ENCODE data around the gene STX3.
"Not testable (repeated sequence)": the region's sequence is repeated elsewhere in the genome, so short reads cannot be mapped to it uniquely, and the experiment has no call there.

The STX3 gene

GRCh38 chr11:59839615-59840014 is 84.4 kb downstream of the STX3 start:
- DNase-seq (ENCODE audit: low spot score), result no peak
- no peak for FAIRE-seq

DNA sequence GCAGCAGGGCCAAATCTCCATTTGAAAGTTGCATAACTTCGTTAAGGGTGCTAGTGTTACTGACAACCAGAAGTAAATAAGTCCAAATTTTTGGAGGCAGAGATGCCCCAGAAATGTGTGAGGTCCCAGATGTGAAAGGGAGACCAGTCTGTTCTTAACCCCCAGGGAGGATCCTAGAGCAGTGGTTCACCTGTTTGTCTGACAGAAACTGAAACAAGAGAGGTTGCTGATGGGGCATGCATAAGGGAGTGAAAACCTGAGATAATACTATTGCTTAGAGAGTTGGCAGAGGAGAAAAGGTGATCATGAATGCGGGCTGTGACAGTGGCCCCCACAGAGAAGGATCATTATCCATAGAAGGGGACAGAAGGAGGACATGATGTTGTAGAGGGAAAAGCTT is 86.3 kb downstream of the STX3 start:
- no peak for FAIRE-seq
- no peak for DNase-seq (ENCODE audit: low spot score)

DNA sequence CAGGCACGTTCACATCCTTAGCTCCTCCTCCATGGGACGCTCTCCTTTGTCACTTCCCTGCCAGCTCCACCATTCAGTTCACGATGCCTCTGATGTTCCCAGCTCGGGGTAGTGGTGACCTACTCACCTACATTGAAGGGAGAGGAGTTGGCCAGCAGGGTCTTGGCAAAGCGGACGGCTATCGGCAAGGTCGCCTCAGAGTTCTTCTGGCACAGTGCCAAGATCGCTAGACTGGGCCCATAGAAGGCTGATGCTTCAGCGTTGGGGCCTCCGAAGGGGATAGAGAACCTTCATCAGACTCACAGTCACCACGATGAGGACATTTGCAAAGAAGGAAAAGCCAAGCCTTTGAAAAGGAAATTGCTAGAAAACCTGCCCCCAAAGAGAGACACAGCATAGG is 87.1 kb downstream of the STX3 start:
- FAIRE-seq (no peak), DNase-seq (ENCODE audit: low spot score) (no peak)

DNA sequence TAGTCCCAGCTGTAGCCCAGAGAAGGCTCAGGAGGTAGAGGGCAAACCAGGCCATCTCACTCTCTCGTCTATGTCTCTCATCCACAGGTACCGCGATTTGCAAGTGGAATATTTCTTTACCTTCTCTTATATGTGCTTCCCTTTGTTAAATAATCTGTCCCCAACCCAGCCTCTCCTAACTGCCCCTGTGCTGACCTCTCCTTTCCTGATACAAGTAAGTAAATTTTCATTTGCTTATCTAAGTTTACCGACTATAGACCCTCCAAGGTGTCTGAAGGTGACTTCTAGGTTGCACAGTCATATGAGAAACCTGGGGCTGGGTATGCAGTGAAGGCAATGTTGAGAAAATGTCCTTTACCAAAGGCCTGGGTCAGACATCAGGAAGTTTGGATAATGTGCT is 90.2 kb downstream of the STX3 start, which contains the start of gene CBLIF:
Gene CBLIF, minus strand, starts transcription at position 101 of the 400 bp plus-strand sequence. Its CDS starts 46 bp downstream, at position 55.
- DNase-seq (ENCODE audit: low spot score) (no peak), FAIRE-seq (no peak)

DNA sequence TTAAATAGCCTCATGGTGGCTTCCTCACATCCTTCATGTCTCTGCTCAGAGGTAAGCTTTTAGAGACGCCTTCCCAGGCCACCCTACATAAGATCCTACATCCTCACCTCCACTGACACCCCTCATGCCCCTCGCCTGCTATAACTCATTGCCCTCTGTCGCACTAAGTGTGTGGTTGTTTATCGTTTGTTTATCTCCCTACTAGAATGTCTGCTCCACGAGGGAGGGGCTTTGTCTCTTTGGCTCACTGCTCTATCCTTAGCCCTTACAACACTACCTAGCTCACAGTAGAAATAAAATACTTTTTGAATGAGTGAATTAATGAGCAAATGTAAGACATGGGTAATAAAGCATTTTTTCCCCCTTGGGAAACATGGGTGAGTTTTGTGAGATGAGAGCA is 91.4 kb downstream of the STX3 start:
- no peak for DNase-seq (ENCODE audit: low spot score)
- FAIRE-seq, result no peak

GRCh38 chr11:59847626-59848025 is 92.5 kb downstream of the STX3 start:
- DNase-seq (ENCODE audit: low spot score), result no peak
- no peak for FAIRE-seq

- not testable (repeated sequence) for DNase-seq (ENCODE audit: low spot score); FAIRE-seq
Observed at GRCh38 chr11:59848439-59848838, 93.3 kb downstream of the STX3 start.

DNA sequence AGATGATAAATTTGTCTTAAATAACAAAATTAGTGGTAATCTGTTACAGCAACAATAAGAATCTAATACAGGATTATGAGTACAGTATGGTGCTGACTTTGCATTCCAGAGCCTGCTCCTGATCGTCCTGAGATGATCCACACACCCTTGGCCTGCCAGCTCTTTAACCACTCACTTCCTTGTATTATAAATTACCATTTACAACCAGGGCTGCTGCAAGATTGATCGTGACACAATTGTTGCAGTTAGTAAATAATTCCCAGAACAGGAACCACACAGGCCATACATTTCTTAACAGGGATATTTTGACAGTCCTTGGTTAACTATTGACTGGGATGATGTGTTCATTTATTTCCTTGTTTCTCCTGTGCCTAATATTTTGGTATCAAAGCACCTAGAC is 94.0 kb downstream of the STX3 start:
- no peak for FAIRE-seq
- no peak for DNase-seq (ENCODE audit: low spot score)

DNA sequence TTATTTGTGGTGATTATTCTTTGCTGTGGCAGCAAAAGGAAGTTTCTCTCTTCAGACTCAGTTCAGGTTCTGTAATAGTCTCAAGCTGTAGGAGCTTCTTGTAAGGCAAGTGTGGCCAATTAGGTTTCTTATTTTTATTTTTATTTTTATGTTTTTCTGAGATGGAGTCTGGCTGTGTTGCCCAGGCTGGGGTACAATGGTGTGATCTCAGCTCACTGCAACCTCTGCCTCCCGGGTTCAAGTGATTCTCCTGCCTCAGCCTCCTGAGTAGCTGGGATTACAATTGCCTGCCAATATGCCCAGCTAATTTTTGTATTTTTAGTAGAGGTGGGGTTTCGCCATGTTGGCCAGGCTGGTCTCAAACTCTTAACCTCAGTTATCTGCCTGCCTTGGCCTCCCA is 94.4 kb downstream of the STX3 start:
- DNase-seq (ENCODE audit: low spot score); FAIRE-seq: not testable (repeated sequence)

DNA sequence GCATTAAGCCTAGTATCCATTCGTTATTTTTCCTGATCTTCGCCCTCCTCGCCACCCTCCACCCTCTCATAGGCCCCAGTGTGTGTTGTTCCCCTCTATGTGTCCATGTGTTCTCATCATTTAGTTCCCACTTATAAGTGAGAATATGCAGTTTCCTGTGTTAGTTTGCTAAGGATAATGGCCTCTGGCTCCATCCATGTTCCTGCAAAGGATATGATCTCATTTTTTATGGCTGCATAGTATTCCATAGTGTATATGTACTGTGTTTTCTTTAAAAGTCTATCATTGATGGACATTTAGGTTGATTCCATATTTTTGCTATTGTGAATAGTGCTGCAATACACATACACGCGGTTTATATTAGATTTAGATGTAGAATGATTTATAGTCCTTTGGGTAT is 96.2 kb downstream of the STX3 start:
- FAIRE-seq; DNase-seq (ENCODE audit: low spot score): not testable (repeated sequence)

DNA sequence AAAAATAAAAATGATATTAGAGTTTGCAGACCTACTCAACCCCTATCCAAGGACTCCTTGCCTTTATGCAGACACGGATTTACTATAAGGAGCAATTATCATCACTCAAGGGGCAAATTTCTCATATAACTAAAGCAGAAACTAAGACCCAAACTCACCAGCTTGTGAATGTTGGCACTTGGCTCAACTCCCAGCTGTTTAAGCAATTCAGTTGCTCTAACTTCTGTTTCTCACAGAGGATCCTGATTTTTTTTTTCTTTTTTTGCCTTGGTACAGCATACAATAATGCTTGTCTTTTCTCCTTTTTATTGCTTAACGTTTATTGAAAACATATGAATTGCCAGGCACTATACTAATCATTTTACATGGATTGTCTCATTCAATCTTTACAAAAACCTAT is 99.7 kb downstream of the STX3 start:
- DNase-seq (ENCODE audit: low spot score), result no peak

More for the DNA sequence above, 99.7 kb downstream of the STX3 start:
- no peak for FAIRE-seq

Data from urothelium cell line (cell line).